Activated naive CD4-positive, alpha-beta T cell (primary cell): ENCODE measurements around the gene NDUFB11.
A peak's percentile ranks its signal among the peaks of the same experiment; 100 is the strongest.
"Not testable (repeated sequence)": the region's sequence is repeated elsewhere in the genome, so short reads cannot be mapped to it uniquely, and the experiment has no call there.

ENCODE experiments used
- DNase-seq, 4 experiments: peaks; one replicate each; lab custom pipeline; 2025; lab: John Stamatoyannopoulos, UW

The NDUFB11 gene

DNA sequence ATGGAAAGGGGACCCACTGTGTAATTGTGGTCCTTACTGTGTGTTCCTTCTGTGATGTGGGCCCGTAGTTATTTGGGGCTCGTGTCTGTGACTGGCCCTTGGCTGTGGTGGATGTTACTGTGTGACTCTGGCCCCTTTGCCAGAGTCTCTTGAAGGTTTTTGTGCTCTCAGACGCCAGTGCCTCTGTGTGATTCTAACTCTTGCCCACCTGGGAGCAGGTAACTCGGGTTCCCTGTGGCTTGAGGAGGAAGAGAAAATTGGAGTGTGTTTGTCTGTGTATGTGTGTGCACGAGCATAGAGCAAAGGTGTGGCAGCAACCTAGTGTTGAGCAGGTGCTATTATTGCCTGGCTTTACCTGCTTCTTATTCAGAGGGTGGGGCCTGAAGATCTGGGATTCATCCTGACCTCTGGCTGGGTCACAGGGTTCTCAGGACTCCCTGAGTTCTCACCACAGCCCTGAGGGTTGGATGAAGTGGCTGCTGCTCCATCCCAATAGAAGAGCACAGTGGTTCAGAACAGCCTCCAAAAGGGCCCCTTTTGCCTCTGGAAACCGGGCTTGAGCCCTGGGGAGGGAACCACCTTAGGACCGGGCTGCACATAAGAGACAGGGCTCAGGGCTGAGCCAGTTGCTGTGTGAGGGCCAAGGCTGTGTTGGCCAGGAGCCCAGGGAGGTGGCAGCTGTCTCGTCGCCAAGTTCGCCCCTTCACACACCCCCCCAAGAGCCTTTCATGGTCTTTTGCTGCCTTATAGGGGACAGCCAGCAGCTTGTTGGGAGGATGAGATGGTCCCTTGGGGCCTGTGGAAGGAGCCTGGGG, 1.8 kb upstream of the NDUFB11 start:
- DNase-seq = no peak

GRCh38 chrX:47145395-47146120, 1.1 kb upstream of the NDUFB11 start:
- peak in 1 of 4 experiments; percentile 57 for DNase-seq

- DNase-seq = peak in 1 of 4 experiments; percentile 45
Measured at GRCh38 chrX:47143894-47144625, 442 bp downstream of the NDUFB11 start.

- no peak for DNase-seq
Measured at GRCh38 chrX:47138171-47138570, 6.3 kb downstream of the NDUFB11 start.

DNA sequence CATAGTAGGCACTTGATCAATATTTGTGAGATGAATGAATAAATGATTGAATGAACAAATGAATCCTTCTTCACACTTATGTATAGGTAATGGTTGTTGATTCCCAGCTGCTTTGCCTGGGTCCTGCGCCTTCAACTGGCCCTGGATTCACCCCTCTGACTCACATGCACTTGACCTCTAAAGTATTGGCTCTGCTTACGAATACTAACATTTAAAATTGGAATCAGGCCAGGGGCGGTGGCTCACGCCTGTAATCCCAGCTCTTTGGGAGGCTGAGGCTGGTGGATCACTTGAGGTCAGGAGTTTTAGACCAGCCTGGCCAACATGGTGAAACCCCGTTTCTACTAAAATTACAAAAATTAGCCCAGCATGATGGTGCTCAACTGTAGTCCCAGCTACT, 8.9 kb downstream of the NDUFB11 start:
- not testable (repeated sequence) for DNase-seq

GRCh38 chrX:47133493-47133892, 11.0 kb downstream of the NDUFB11 start:
- no peak for DNase-seq

GRCh38 chrX:47129899-47130358, 14.6 kb downstream of the NDUFB11 start:
- no peak for DNase-seq

GRCh38 chrX:47129157-47129898, 15.2 kb downstream of the NDUFB11 start:
- peak; percentile 57 to 79 (median 70) for DNase-seq

GRCh38 chrX:47124466-47124865, 20.0 kb downstream of the NDUFB11 start:
- not testable (repeated sequence) for DNase-seq

DNA sequence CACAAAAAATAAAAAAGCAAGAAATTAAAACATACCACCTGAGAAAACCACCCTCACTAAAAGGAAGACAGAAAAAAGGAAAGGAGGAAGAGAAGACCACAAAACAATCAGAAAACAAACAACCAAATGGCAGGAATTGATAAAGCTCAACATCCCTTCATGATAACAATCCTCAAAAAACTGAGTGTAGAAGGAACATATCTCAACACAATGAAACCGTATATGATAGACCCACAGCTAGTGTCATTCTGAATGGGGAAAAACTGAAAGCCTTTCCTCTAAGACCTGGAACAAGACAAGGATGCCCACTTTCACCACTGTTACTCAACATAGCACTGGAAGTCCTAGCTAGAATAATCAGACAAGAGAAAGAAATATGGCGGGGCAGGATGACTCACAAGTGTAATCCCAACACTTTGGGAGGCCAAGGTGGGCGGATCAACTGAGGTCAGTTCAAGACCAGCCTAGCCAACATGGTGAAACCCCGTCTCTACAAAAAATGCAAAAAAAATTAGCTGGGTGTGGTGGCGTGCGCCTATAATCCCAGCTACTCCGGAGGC, 27.9 kb downstream of the NDUFB11 start:
- DNase-seq = not testable (repeated sequence)

DNA sequence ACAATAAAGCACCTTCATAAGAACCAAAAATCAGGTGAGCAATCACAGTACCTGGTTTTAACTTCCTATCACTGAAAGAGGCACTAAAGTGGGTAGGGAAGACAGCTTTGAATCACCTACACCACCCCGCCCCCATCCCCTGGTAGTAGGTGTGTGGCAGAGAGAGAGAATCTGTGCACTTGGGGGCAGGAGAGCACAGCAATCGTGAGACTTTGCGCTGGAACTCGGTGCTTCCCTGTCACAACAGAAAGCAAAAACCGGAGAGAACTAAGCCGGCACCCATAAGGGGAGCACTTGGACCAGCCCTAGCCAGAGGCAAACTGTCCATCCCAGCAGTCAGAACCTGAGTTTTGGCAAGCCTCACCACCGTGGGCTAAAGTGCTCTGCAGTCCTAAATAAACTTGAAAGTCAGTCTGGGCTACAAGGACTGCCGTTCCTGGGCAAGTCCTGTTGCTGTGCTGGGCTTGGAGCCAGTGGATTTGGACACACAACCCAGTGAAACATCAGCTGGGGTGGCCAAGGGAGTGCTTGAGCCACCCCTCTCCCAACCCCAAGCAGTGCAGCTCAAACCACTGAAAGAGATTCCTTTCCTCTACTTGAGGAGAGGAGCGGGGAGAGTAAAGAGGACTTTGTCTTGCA, 32.1 kb downstream of the NDUFB11 start:
- DNase-seq = no peak

DNA sequence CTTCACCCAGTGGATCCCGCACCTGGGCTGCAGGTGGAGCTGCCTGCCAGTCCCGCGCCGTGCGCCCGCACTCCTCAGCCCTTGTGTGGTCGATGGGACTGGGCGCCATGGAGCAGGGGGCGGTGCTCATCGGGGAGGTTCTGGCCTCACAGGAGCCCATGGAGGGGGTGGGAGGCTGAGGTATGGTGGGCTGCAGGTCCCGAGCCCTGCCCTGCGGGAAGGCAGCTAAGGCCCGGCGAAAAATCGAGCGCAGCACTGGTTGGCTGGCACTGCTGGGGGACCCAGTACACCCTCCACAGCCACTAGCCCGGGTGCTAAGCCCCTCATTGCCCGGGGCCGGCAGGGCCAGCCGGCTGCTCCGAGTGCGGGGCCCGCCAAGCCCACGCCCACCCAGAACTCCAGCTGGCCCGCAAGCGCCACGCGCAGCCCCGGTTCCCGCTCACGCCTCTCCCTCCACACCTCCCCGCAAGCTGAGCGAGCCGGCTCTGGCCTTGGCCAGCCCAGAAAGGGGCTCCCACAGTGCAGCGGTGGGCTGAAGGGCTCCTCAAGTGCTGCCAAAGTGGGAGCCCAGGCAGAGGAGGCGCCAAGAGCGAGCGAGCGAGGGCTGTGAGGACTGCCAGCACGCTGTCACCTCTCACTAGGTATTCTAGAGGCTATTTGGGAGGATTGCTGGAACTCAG, 33.4 kb downstream of the NDUFB11 start:
- DNase-seq = not testable (repeated sequence)

DNA sequence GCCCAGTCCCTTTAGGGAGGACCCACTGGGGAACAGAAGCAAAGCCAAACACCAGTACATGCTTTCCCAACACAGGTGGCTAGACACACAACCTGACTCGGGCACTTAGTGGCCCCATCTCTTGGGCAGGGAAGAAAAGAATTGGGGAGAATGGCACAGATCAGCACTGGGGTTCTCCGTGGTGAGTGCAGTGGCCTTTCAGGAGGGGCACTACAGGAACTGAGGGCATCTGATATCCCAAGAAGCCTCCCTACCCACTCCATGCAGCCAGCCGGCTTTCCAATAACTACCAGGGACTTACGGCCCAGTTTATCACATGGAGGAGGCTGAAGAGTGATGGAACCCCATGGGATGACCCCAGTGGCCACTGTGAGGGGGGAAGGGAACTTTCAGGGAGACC, 43.3 kb downstream of the NDUFB11 start:
- DNase-seq = no peak

- DNase-seq = no peak
Measured at GRCh38 chrX:47098338-47099094, 46.0 kb downstream of the NDUFB11 start.

DNA sequence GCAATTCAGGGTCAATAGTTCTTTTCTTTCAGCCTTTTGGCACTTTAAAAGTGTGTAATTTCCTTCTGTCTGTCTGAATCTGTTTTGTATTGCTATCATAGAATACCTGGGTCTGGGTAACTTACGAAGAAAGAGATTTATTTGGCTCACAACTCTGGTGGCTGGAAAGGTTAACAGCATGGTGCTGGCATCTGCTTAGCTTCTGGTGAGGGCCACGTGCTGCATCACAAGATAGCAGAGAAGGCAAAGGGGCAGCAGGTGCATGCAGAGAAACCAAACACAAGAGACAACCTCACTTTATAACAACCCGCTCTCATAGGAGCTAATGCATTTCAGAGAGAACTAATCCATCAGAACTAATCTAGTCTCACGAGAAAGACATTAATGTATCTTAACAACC, 47.5 kb downstream of the NDUFB11 start:
- no peak for DNase-seq

DNA sequence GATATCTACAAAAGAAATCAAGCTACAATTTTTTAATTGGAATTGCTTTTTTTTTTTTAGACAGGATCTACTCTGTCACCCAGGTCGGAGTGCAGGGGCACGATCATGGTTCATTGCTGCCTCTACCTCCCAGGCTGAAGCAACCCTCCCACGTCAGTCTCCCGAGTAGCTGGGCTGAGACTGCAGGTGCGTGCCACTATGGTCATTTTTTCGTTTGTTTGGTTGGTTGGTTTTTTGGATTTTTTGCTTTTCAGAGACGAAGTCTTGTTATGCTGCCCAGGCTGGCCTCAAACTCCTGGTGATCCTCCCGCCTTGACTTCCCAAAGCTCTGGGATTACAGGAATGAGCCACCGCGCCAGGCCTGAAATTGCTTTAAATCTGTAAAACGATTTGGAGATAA, 50.6 kb downstream of the NDUFB11 start:
- no peak for DNase-seq

DNA sequence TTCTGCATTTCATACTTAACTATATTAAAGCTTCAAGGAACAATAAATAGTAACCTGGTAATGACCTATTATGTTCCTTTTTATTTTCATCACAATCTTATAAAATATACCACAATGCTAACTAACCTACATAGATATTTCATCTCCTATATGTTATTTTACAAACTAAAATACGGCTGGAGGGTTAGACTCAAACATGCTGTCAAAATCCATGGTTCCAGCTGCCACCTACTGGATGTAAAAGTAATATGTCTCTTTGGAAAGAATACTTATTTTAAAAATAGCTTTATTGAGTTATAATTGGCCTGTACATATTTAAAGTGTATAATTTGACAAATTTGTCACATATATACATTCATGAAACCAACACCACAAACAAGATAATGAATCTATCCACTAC, 51.3 kb downstream of the NDUFB11 start:
- DNase-seq = no peak
